ENCODE measurements around the gene CORO1C. TPM values are rescaled to one million over a fixed set of nuclear protein-coding genes. Genes with fewer than 3 reads are reported as not detected.

CORO1C gene
- total RNA-seq, 4 donors from 2014 or later = 24.7 to 47.6 (median 30.9) TPM

- Histone ChIP-seq H3K27me3 (no peaks in the 10 kb centered on the region), H3K4me3 (no peak overlapping the region), H3K9me3 (no peaks in the 10 kb centered on the region), H3K4me1 (no peaks in the 10 kb centered on the region), H3K36me3 (no peaks in the 10 kb centered on the region), H3K27ac (no peak overlapping the region)
- ATAC-seq = no peak
- TF ChIP-seq CTCF (IDR thresholded peaks at IDR 0.05 in 4 of 5, conservative IDR thresholded peaks at IDR 0.05 in 1 of 5) (no peak), POLR2A (IDR thresholded peaks at IDR 0.05) (no peak)
- in situ Hi-C loops (cut with MboI; ENCODE audit: low sequenced_read_pairs in 4 of 4) = loop anchor here (25.0 kb wide), 2 partner anchors 337 to 462 kb away; partner anchors contain the start of genes ALKBH2 (in 2 of the 4) and UNG (in 2 of the 4)
- DNase-seq = no peak
- intact Hi-C loops (cut with DNase I; ENCODE audit: low total_unique reads) = no loop called here
Measured at GRCh38 chr12:108625228-108625627, 106.1 kb downstream of the CORO1C start.

GRCh38 chr12:108623577-108623976 lies 107.7 kb downstream of the CORO1C start:
- H3K27me3 ChIP-seq = no peaks in the 10 kb centered on the region
- no peaks in the 10 kb centered on the region for H3K36me3 ChIP-seq
- ATAC-seq (no peak), DNase-seq (no peak)
- H3K9me3 ChIP-seq = no peaks in the 10 kb centered on the region
- no peak overlapping the region for H3K4me3 ChIP-seq
- no peak overlapping the region for H3K27ac ChIP-seq
- no peaks in the 10 kb centered on the region for H3K4me1 ChIP-seq
- no peak for TF ChIP-seq POLR2A (IDR thresholded peaks at IDR 0.05)
- TF ChIP-seq CTCF (IDR thresholded peaks at IDR 0.05 in 4 of 5, conservative IDR thresholded peaks at IDR 0.05 in 1 of 5) = no peak
- in situ Hi-C loops (cut with MboI; ENCODE audit: low sequenced_read_pairs in 4 of 4) = no loop called here
- intact Hi-C loops (cut with DNase I; ENCODE audit: low total_unique reads) = no loop called here

DNA sequence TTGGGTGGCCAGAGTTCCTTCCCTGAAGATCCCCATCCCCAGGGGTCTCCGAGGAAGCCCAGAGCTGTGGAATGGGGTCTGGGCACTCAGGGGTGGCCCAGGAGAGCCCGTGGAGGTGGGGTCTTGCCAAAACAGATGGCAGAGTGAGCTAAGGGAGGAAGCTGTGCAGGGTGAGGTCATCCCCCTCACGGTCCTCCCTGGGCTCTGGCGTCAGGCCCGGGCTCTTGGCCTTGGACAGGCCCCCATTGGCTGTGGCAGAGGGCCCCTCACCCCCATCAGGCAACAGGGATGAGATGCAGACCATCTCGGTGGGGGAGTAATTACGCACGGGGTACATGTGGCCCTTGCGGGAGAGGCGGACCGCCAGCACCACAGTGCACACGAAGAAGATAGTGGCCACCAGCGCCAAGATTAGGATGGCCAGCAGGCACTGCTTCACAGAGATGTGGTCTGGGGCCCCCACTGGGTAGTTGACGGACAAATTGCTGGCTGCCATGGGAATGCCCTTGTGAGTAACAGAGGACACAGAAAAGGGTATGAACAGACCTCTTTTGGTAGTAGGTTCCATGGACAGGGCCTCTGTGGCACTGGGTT lies 108.3 kb downstream of the CORO1C start:
- no peak overlapping the region for H3K27ac ChIP-seq
- no peak for ATAC-seq

DNA sequence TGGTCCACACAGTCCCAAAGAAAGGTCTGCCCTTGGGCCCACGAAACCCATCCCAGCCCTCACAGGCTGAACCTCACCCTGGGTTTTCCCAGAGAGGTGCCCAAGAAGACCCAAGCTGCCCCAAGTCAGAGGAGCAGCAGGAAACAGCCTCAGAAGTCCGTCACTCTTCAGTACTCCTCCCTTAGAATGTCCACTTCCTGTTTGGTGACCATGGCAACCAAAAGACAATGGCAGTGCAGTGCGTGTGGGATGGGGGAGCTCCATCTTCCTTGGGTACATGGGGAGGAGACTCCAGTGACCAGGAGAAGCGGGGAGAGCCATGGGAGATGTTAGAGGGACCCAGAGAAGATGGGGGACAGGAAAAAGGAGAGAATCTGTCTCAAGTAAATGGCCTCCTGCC lies 108.9 kb downstream of the CORO1C start:
- H3K27ac ChIP-seq = no peak overlapping the region
- no peaks in the 10 kb centered on the region for H3K9me3 ChIP-seq
- DNase-seq (no peak), ATAC-seq (no peak)
- H3K27me3 ChIP-seq = no peaks in the 10 kb centered on the region
- H3K36me3 ChIP-seq = no peaks in the 10 kb centered on the region
- intact Hi-C loops (cut with DNase I; ENCODE audit: low total_unique reads) (no loop called here), in situ Hi-C loops (cut with MboI; ENCODE audit: low sequenced_read_pairs in 4 of 4) (no loop called here)
- no peaks in the 10 kb centered on the region for H3K4me1 ChIP-seq
- TF ChIP-seq CTCF (IDR thresholded peaks at IDR 0.05 in 4 of 5, conservative IDR thresholded peaks at IDR 0.05 in 1 of 5) = no peak
- no peak for TF ChIP-seq POLR2A (IDR thresholded peaks at IDR 0.05)
- no peak overlapping the region for H3K4me3 ChIP-seq

More for the DNA sequence above, 108.3 kb downstream of the CORO1C start:
- Histone ChIP-seq H3K36me3 (no peaks in the 10 kb centered on the region), H3K4me3 (no peak overlapping the region), H3K4me1 (no peaks in the 10 kb centered on the region), H3K27me3 (no peaks in the 10 kb centered on the region), H3K9me3 (no peaks in the 10 kb centered on the region)
- in situ Hi-C loops (cut with MboI; ENCODE audit: low sequenced_read_pairs in 4 of 4) = no loop called here
- intact Hi-C loops (cut with DNase I; ENCODE audit: low total_unique reads) = no loop called here
- no peak for DNase-seq
- no peak for TF ChIP-seq POLR2A (IDR thresholded peaks at IDR 0.05)
- TF ChIP-seq CTCF (IDR thresholded peaks at IDR 0.05 in 4 of 5, conservative IDR thresholded peaks at IDR 0.05 in 1 of 5) = no peak

- intact Hi-C loops (cut with DNase I; ENCODE audit: low total_unique reads) (no loop called here), in situ Hi-C loops (cut with MboI; ENCODE audit: low sequenced_read_pairs in 4 of 4) (no loop called here)
- no peaks in the 10 kb centered on the region for H3K4me1 ChIP-seq
- H3K36me3 ChIP-seq = no peaks in the 10 kb centered on the region
- H3K27ac ChIP-seq = no peak overlapping the region
- no peak overlapping the region for H3K4me3 ChIP-seq
- DNase-seq (no peak), ATAC-seq (no peak)
- TF ChIP-seq CTCF (IDR thresholded peaks at IDR 0.05 in 4 of 5, conservative IDR thresholded peaks at IDR 0.05 in 1 of 5) (no peak), POLR2A (IDR thresholded peaks at IDR 0.05) (no peak)
- no peaks in the 10 kb centered on the region for H3K27me3 ChIP-seq
- H3K9me3 ChIP-seq = no peaks in the 10 kb centered on the region
Measured at GRCh38 chr12:108621161-108621560, 110.2 kb downstream of the CORO1C start.
